Fibroblast of villous mesenchyme (primary cell): ENCODE measurements around the gene FBXO30. TPM values are rescaled to one million over a fixed set of nuclear protein-coding genes. Genes with fewer than 3 reads are reported as not detected.

Experiments
- DNase-seq: peaks from one replicate; pipeline ENCODE4 v3.0.0-alpha.2; 2010; ENCODE audit warnings: low read depth
- H3K4me3 ChIP-seq: 2 replicates; pipeline ENCODE4 v1.5.1; 2011; ENCODE audit warnings: low read depth, mild to moderate bottlenecking, low read length
- CTCF ChIP-seq: IDR thresholded peaks from 2 replicates; pipeline ENCODE4 v1.5.1; 2012; ENCODE audit warnings: low read depth, mild to moderate bottlenecking, low read length; ENCODE audit not compliant: insufficient read depth
- total RNA-seq: library from RNA; depleted of rRNA; stranded (reverse); fragments of >200 nt; gene quantifications from 2 replicates; pipeline ENCODE4 v1.2.3, GENCODE V29; 2012

Gene FBXO30
- total RNA-seq = 8.7 and 16.0 TPM in 2 replicates

- DNase-seq = peak; percentile 89
- peak; percentile 28 for TF ChIP-seq CTCF
- H3K4me3 ChIP-seq = peak within 1 kb of the TSS; percentile 86
These were observed at the start of gene FBXO30 for GRCh38 chr6:145814501-145815308. FBXO30 (minus strand) TSS chr6:145814795; CDS start chr6:145806405, 8,390 bp downstream.

GRCh38 chr6:145863988-145864616 is 49.5 kb upstream of the FBXO30 start:
- DNase-seq = no peak
- no peak for TF ChIP-seq CTCF

DNA sequence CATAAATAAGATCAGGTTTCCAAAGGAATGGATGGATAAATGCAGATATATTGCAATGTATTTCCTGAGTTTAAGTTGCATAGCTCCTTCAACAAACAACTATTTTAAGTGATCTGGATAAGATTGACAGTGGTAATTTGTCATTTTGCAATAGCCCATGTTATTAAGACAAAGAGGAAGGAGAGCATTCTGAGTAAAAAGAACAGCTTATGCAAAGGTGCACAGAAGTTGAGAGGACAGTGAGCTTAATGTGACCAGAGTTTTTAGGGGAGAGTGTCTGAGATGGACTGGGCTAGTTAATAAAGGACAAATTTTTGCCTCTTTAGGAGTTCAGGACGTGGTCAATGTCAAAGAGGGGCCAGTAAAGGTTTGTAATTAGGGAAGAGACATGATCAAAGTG is 48.8 kb upstream of the FBXO30 start:
- no peak for DNase-seq
- H3K4me3 ChIP-seq = no peak overlapping the region
- TF ChIP-seq CTCF = no peak

More at GRCh38 chr6:145863988-145864616, 49.5 kb upstream of the FBXO30 start:
- no peak overlapping the region for H3K4me3 ChIP-seq

DNA sequence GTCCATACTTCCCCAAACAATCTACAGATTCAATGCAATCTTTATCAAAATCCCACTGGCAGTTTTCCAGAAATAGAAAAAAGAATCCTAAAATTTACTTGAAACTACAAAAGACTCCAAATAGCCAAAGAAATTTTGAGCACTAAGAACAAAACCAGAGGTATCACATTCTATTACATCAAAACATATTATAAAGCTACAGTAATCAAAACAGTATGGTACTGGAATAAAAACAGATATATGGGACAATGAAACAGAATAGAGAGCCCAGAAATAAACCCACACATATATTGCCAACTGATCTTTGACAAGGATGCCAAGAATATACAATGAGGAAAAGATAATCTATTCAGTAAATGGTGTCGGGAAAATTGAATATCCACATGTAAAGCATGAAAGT is 46.0 kb upstream of the FBXO30 start:
- DNase-seq = no peak
- no peak for TF ChIP-seq CTCF
- no peak overlapping the region for H3K4me3 ChIP-seq

DNA sequence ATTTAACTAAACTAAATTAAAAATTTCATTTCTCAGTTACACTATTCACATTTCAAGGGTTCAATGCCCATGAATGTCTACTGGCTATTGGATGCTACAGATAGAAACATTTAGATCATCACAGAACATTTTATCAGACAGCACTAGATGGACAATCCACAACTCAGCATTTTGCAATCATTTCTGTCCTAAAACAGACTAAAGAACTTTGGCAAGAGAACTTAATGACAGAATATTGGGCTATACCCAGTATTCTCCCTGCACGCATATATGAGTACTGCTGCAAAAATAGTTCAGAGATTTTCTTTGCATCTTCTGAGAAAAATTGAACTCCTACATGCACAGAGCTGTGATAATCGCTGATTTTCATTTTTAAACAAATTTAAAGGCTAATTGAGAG is 36.1 kb upstream of the FBXO30 start:
- TF ChIP-seq CTCF = no peak
- no peak overlapping the region for H3K4me3 ChIP-seq
- DNase-seq = no peak

DNA sequence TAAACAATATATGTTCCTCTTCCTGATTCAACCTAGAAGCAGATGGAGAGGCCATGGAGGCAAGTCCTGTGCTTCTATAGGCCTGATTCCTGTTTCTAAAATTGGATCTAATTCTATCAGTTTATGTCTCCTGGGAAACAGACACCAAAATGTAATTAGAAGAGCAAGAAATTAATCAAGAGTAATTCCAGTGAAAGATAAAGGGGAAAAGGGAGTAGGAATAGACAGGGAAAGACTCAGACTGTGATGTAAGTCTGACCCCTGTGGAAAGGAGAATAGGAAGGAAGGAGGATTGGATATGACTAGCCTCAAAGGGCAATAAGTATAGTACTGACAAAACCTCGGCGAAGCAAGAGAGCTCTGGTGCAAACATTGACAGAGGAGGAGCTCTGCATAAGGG is 33.9 kb upstream of the FBXO30 start:
- H3K4me3 ChIP-seq = no peak overlapping the region
- no peak for DNase-seq
- TF ChIP-seq CTCF = no peak

DNA sequence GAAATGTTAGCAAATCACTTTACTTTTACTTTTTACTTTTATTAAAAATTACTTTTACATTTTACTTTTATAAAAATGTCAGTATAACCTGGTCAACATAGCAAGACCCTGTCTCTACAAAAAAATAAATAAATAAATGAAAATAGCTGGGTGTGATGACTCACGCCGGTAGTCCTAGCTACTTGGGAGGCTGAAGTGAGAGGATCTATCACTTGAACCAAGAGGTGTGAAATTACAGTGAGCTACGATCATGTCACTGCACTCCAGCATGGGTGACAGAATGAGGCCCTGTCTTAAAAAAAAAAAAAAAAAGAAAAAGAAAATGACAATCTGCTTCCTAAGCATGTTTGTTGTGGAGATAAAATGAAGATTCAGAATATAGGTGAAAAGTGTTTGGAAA is 31.0 kb upstream of the FBXO30 start:
- H3K4me3 ChIP-seq = no peak overlapping the region
- TF ChIP-seq CTCF = no peak
- no peak for DNase-seq
